Measurements from ENCODE around the gene ATXN1. TPM values are rescaled to one million over a fixed set of nuclear protein-coding genes. Genes with fewer than 3 reads are reported as not detected.

The ATXN1 gene
- total RNA-seq, 1 donor from 2014 or later: 107 TPM

DNA sequence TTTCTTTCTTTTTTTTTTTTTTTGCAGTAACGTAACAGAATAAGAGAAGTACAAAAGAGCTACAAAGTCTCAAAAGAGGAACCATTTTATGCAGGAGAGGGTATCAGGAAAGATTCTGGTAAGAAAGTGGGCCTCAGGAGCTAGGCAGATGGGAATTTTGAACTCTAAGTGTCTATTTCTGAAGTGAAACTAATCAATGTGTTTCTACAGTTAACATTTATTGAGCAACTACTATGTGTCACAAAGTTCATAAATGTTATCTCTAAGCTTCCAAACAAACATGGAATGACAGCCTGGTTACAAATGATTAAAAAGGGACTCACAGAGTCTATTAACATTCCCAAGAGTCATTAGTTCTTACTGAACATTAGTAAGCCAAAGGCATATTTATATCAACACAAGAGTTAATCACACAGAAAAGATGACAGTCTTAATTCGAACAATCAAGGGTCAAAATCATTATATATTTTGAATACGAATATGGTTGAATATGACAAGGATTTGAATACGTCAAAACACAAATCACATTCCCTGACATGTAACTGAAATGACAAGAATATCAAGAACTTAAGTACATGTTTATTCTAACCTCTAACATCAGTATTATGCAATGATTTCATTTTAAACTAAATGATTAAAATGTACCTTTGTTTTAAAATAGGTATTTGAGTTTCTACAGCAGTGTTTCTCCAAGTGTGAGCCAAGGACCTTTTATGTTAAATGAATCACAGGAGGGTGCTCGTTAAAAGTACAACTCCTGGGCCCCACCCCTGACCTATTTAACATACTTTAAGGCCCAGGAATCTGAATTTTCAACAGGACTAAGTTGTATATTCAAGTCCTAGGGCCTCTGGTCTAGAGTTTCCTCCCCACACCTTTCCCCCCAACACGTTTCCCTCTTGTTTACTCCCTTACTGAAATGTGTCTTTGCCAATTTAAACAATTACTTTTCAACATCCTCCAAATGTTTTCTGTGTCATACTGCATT is 89.7 kb downstream of the ATXN1 start:
- Mint-ChIP-seq H3K4me3 (peak overlapping the region; percentile 38), H3K36me3 (ENCODE audit: low read depth) (peaks cover 43% of the 10 kb centered on the region), H3K9me3 (peaks cover 3% of the 10 kb centered on the region), H3K27me3 (ENCODE audit: insufficient read depth) (no peaks in the 10 kb centered on the region), H3K4me1 (ENCODE audit: low read depth) (peaks cover 78% of the 10 kb centered on the region), H3K27ac (peak overlapping the region; percentile 94)
- intact Hi-C loops (cut with micrococcal nuclease): loop anchor here (5.0 kb wide), 1 partner anchor 339 kb away; no protein-coding TSS in a partner anchor
- DNase-seq (ENCODE audit: low spot score): no peak

DNA sequence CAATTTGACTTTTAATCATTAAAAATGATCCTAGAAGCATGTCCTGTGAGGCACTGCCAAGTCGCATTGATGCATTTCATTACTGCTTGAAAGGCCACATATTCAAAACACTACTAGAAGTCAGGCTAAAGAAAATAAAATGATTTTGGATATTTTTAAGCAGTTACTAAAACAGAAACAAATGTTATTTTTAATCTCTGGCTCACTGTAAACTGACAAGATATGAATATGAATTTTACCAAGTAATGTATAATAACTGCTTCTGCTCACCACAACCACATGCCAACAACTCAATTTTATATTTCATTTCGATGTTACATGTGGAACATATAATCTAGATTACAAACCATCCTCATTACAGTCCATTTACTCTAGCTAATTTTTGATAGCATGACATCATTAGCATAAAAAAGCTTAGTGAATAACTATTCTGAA is 90.6 kb downstream of the ATXN1 start:
- H3K4me3 Mint-ChIP-seq: peak overlapping the region; percentile 51
- intact Hi-C loops (cut with micrococcal nuclease): loop anchor here (1.0 to 5.0 kb wide), 4 partner anchors 12 to 338 kb away; partner anchors contain the start of gene ATXN1
- peaks cover 82% of the 10 kb centered on the region for H3K4me1 Mint-ChIP-seq (ENCODE audit: low read depth)
- no peak for DNase-seq (ENCODE audit: low spot score)
- H3K27ac Mint-ChIP-seq: peak overlapping the region; percentile 94
- peaks cover 8% of the 10 kb centered on the region for H3K9me3 Mint-ChIP-seq
- peaks cover 45% of the 10 kb centered on the region for H3K36me3 Mint-ChIP-seq (ENCODE audit: low read depth)
- no peaks in the 10 kb centered on the region for H3K27me3 Mint-ChIP-seq (ENCODE audit: insufficient read depth)

DNA sequence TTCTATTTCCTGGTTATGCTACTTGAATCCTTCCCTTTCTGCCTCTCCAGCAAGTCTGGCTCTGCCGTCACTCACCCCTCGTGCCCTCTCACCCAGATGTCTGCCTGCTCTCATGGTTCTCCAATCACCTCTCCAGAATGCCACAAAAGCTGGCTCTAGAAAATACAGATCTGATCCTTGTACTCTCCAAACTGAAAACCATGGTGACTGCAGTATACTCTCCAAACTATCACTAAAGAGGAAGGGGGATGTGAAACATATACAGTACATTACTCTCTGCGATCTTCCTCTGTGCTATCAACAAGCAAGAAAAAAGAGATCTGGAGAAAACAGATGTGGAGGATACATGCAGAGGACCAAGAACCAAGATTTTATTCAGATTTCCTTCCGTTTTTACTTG is 91.1 kb downstream of the ATXN1 start:
- Mint-ChIP-seq H3K4me1 (ENCODE audit: low read depth) (peaks cover 84% of the 10 kb centered on the region), H3K36me3 (ENCODE audit: low read depth) (peaks cover 44% of the 10 kb centered on the region), H3K9me3 (peaks cover 8% of the 10 kb centered on the region), H3K27me3 (ENCODE audit: insufficient read depth) (no peaks in the 10 kb centered on the region), H3K27ac (peak overlapping the region; percentile 94), H3K4me3 (peak overlapping the region; percentile 51)
- DNase-seq (ENCODE audit: low spot score): no peak
- intact Hi-C loops (cut with micrococcal nuclease): loop anchor here (1.0 to 5.0 kb wide), 4 partner anchors 12 to 338 kb away; partner anchors contain the start of gene ATXN1

DNA sequence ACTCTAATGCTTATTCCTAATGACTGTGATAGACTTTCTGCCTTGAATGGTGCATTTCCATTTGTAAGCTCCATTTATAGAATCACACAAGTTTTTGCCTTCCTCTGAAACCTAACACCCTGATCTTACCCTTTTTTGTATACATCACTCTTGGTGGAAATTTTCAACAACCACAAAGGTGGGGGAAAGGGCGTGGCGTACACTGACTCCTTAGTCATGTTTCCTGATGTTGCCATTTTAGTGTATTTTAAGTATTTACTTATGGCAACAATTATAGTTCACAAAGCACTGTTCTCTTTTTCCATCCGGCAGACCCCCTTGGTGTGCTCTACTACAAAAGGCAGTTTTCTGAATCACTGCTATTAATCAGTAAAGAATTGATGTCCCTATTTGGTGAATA is 92.0 kb downstream of the ATXN1 start:
- peaks cover 83% of the 10 kb centered on the region for H3K4me1 Mint-ChIP-seq (ENCODE audit: low read depth)
- peaks cover 46% of the 10 kb centered on the region for H3K36me3 Mint-ChIP-seq (ENCODE audit: low read depth)

DNA sequence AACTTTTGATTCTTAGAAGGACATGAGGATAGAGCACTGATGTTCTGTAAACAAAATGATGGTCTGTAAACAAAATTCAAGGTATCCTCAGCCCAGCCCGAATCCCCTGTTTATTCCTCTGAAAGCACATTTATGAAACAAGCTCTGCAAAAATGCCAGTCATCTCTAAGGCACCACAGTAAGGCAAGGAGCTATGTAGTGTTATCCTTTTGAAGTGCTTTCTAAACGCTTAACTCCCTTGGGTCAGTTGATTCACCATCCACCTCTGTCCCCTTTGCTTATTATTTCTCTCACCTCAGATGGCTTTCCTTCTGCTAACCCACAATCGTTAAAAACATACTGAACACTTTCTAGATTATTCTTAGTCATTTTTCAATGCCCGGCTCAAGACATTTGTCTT is 93.8 kb downstream of the ATXN1 start:
- peaks cover 78% of the 10 kb centered on the region for H3K4me1 Mint-ChIP-seq (ENCODE audit: low read depth)
- intact Hi-C loops (cut with micrococcal nuclease): no loop called here
- peaks cover 8% of the 10 kb centered on the region for H3K9me3 Mint-ChIP-seq
- peak overlapping the region; percentile 29 for H3K27ac Mint-ChIP-seq
- DNase-seq (ENCODE audit: low spot score): no peak
- no peak overlapping the region for H3K4me3 Mint-ChIP-seq
- H3K36me3 Mint-ChIP-seq (ENCODE audit: low read depth): peaks cover 48% of the 10 kb centered on the region
- no peaks in the 10 kb centered on the region for H3K27me3 Mint-ChIP-seq (ENCODE audit: insufficient read depth)

More for the DNA sequence above, 92.0 kb downstream of the ATXN1 start:
- DNase-seq (ENCODE audit: low spot score): peak; percentile 73
- Mint-ChIP-seq H3K27ac (peak overlapping the region; percentile 94), H3K9me3 (peaks cover 8% of the 10 kb centered on the region), H3K4me3 (peak overlapping the region; percentile 80), H3K27me3 (ENCODE audit: insufficient read depth) (no peaks in the 10 kb centered on the region)
- intact Hi-C loops (cut with micrococcal nuclease): loop anchor here (1.0 kb wide), 3 partner anchors 16 to 43 kb away; no protein-coding TSS in a partner anchor

DNA sequence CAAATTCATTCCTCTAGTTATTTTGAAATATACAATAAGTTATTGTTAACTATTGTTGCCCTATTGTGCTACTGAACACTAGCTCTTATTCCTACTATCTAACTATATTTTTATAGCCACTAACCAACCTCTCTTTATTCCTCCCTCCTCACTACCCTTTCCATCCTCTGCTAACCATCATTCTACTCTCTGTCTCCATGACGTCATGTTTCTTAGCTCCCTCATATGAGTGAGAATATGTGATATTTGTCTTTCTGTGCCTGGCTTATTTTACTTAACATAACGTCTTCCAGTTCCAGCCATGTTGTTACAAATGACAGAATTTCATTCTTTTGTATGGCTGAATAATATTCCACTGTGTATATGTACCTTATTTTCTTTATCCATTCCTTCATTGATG is 95.3 kb downstream of the ATXN1 start:
- no peak for DNase-seq (ENCODE audit: low spot score)
- peaks cover 54% of the 10 kb centered on the region for H3K36me3 Mint-ChIP-seq (ENCODE audit: low read depth)
- no peak overlapping the region for H3K4me3 Mint-ChIP-seq
- intact Hi-C loops (cut with micrococcal nuclease): no loop called here
- H3K9me3 Mint-ChIP-seq: peaks cover 16% of the 10 kb centered on the region
- H3K27ac Mint-ChIP-seq: no peak overlapping the region
- H3K4me1 Mint-ChIP-seq (ENCODE audit: low read depth): peaks cover 64% of the 10 kb centered on the region
- H3K27me3 Mint-ChIP-seq (ENCODE audit: insufficient read depth): no peaks in the 10 kb centered on the region

DNA sequence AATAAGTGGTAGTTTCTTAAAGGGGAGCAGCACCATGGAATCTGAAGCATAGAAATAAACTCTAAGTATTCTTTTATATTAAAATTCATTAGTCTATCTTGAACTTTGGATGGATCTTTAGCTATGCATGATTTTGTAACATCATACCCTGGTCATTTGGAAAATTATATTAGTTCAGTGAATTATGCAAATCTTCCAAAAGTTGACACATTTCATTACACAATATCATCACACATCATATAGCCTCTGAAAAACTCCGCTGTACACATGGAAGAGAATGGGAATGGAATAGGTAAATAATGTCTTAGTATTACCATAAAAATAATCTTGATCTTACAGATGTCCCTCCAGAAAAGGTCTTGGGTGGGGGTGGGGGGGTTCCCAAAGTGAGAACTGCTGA is 96.1 kb downstream of the ATXN1 start:
- no peak for DNase-seq (ENCODE audit: low spot score)
- Mint-ChIP-seq H3K4me3 (no peak overlapping the region), H3K27ac (no peak overlapping the region), H3K36me3 (ENCODE audit: low read depth) (peaks cover 51% of the 10 kb centered on the region), H3K27me3 (ENCODE audit: insufficient read depth) (no peaks in the 10 kb centered on the region), H3K4me1 (ENCODE audit: low read depth) (peaks cover 61% of the 10 kb centered on the region), H3K9me3 (peaks cover 16% of the 10 kb centered on the region)
- intact Hi-C loops (cut with micrococcal nuclease): no loop called here

DNA sequence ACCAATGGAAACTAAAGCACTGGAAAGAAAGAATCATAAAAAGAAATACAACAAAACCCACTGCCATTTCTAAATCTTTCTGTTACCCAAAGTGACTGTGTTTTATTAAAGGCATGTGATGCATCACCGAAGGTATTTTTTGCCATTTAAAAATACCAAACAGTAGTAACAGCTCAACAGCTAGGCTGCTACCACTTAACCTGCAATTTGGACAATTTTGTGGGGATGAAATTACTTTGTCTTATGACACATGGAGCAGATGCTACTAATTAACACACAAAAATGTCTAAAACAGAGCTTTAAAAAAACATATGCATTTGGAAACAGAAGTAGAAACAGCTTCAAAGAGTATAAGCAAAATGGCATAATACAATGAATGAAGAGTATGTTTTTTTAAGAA is 97.4 kb downstream of the ATXN1 start:
- peaks cover 61% of the 10 kb centered on the region for H3K4me1 Mint-ChIP-seq (ENCODE audit: low read depth)

DNA sequence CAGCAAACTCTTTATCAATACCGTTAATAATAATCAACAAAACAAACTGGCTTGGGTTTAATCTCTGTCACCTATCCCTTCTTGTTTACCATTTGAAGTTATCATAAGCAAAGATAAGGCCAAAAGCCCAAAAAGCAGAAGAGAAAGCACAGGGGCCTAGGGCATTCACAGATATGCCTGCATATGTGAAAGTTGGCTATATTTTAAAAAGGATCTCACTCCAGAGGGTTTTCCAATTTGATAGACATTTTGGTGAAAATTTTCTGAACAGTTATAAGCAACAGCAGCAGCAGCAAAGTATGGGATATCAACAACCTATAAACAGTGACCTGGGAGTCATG is 101.1 kb downstream of the ATXN1 start:
- Mint-ChIP-seq H3K9me3 (peaks cover 9% of the 10 kb centered on the region), H3K4me3 (peak overlapping the region; percentile 73), H3K27ac (peak overlapping the region; percentile 88), H3K27me3 (ENCODE audit: insufficient read depth) (no peaks in the 10 kb centered on the region), H3K4me1 (ENCODE audit: low read depth) (peaks cover 55% of the 10 kb centered on the region), H3K36me3 (ENCODE audit: low read depth) (peaks cover 46% of the 10 kb centered on the region)
- intact Hi-C loops (cut with micrococcal nuclease): no loop called here
- no peak for DNase-seq (ENCODE audit: low spot score)

More for the DNA sequence above, 97.4 kb downstream of the ATXN1 start:
- H3K9me3 Mint-ChIP-seq: peaks cover 14% of the 10 kb centered on the region
- H3K36me3 Mint-ChIP-seq (ENCODE audit: low read depth): peaks cover 56% of the 10 kb centered on the region
- intact Hi-C loops (cut with micrococcal nuclease): no loop called here
- no peak for DNase-seq (ENCODE audit: low spot score)
- H3K4me3 Mint-ChIP-seq: no peak overlapping the region
- no peaks in the 10 kb centered on the region for H3K27me3 Mint-ChIP-seq (ENCODE audit: insufficient read depth)
- H3K27ac Mint-ChIP-seq: no peak overlapping the region

DNA sequence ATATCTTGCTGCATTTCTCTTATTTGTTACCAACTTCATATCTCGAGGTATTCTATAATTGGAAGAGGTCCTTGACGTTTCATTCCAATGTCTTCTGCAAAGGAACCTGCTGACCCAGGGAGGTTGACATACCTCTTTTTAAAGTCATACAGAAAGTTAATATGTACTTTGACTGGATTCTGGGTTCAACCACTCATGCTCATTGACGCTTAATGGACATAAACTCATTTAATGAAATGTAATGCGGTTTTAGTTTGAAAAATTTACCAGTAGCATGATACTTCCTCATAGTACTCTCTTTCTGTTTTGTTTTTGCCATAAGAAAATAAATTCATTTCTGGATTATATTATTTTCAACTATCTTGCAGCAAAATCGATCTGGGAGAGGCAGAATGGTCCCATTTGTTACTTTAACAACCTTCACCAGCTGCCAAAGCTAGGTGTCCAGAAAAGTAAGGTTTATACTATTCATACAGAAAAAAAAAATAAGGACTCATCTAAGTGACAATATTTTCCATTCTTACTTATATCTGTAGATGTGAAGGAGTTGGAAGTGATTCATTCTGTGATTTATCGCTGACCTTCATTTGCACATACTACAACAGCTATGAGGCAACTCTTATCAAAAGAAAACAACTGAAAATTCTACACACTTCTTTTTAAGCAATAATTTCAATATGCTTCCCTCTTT is 101.6 kb downstream of the ATXN1 start:
- Mint-ChIP-seq H3K27me3 (ENCODE audit: insufficient read depth) (no peaks in the 10 kb centered on the region), H3K4me3 (peak overlapping the region; percentile 73), H3K4me1 (ENCODE audit: low read depth) (peaks cover 56% of the 10 kb centered on the region), H3K27ac (peak overlapping the region; percentile 88), H3K36me3 (ENCODE audit: low read depth) (peaks cover 48% of the 10 kb centered on the region), H3K9me3 (peaks cover 9% of the 10 kb centered on the region)
- no peak for DNase-seq (ENCODE audit: low spot score)
- intact Hi-C loops (cut with micrococcal nuclease): loop anchor here (1.0 to 5.0 kb wide), 7 partner anchors 31 to 298 kb away; no protein-coding TSS in a partner anchor

DNA sequence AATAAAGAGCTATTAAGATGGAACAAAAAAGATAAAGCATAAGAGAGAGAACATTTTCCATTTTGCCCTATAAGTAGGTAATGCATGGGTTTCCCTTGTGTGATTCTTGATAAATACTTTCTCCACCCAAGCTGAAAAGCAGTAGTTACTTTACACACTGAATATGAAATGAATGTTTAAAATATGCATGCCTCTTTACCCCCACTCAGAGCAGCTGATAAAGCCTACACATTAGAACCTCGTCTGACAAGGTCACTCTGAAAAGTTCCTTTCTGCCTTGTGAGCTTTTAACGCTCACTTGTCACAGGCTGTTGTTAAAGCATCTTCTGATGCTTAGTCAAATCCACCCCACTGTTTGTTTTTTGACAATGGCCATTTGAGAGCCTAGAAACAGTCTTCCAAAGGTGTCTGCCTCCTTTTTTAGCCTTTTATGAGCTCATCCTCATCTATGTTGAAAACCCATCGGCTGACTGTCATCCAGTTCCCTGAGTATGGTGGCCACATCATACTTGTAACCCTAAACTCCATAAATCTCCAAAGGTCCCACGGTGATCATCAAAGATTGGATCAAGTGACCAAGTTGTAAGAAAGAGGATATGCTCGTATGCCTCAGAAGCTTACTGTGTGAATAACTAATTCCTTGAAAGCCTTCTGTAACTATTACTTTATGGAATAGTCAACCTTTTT is 102.8 kb downstream of the ATXN1 start:
- peaks cover 9% of the 10 kb centered on the region for H3K9me3 Mint-ChIP-seq
- H3K27me3 Mint-ChIP-seq (ENCODE audit: insufficient read depth): no peaks in the 10 kb centered on the region
- H3K27ac Mint-ChIP-seq: peak overlapping the region; percentile 88
- H3K4me3 Mint-ChIP-seq: peak overlapping the region; percentile 73
- peaks cover 58% of the 10 kb centered on the region for H3K4me1 Mint-ChIP-seq (ENCODE audit: low read depth)
- H3K36me3 Mint-ChIP-seq (ENCODE audit: low read depth): peaks cover 50% of the 10 kb centered on the region
- intact Hi-C loops (cut with micrococcal nuclease): loop anchor here (1.0 to 5.0 kb wide), 14 partner anchors 12 to 336 kb away; no protein-coding TSS in a partner anchor
- no peak for DNase-seq (ENCODE audit: low spot score)

DNA sequence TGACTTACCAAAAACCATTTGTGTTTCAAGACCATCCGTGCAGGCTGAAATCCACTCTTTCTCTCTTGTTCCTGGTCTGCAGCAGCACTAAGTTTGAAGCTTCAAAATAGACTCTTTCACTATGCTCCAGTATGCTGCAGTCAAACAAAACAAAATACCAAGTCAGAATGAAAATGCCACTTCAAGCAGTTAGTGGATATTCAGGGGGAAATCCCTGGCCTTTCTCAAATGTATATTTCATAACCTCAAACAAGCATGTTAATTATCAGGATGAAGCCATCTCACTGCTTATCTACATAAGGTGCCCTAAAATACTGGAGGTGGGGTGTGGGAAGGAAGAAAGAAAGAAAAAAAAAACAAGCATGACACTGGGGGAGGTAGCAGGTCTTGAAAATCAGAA is 103.5 kb downstream of the ATXN1 start:
- peak overlapping the region; percentile 70 for H3K4me3 Mint-ChIP-seq

More for the DNA sequence above, 103.5 kb downstream of the ATXN1 start:
- intact Hi-C loops (cut with micrococcal nuclease): loop anchor here (1.0 to 5.0 kb wide), 16 partner anchors 13 to 335 kb away; partner anchors contain the start of gene ATXN1
- H3K36me3 Mint-ChIP-seq (ENCODE audit: low read depth): peaks cover 55% of the 10 kb centered on the region
- no peak for DNase-seq (ENCODE audit: low spot score)
- no peaks in the 10 kb centered on the region for H3K27me3 Mint-ChIP-seq (ENCODE audit: insufficient read depth)
- peaks cover 9% of the 10 kb centered on the region for H3K9me3 Mint-ChIP-seq
- H3K27ac Mint-ChIP-seq: peak overlapping the region; percentile 88
- peaks cover 64% of the 10 kb centered on the region for H3K4me1 Mint-ChIP-seq (ENCODE audit: low read depth)

Measured in activated T-helper 1 cell treated with anti-CD3 and anti-CD28 coated beads, Interleukin-12 subunit alpha, Interleukin-12 subunit beta, Interleukin-2, Interleukin-4 antibody, amounts not matched to agents 30 ng/mL and 10 ng/mL and 1 ng/mL, durations not matched to agents 14 hours and 24 hours and 36 hours (primary cell).